A204.1 (cell line): ENCODE data around the gene CTDP1.

Source experiments
- FAIRE-seq: peaks from 2 replicates; lab custom pipeline; 2012; peaks lifted over from hg19 to GRCh38; lab: Jason Lieb, UNC

The CTDP1 gene

GRCh38 chr18:79784071-79784913 lies 104.7 kb downstream of the CTDP1 start:
- no peak for FAIRE-seq

DNA sequence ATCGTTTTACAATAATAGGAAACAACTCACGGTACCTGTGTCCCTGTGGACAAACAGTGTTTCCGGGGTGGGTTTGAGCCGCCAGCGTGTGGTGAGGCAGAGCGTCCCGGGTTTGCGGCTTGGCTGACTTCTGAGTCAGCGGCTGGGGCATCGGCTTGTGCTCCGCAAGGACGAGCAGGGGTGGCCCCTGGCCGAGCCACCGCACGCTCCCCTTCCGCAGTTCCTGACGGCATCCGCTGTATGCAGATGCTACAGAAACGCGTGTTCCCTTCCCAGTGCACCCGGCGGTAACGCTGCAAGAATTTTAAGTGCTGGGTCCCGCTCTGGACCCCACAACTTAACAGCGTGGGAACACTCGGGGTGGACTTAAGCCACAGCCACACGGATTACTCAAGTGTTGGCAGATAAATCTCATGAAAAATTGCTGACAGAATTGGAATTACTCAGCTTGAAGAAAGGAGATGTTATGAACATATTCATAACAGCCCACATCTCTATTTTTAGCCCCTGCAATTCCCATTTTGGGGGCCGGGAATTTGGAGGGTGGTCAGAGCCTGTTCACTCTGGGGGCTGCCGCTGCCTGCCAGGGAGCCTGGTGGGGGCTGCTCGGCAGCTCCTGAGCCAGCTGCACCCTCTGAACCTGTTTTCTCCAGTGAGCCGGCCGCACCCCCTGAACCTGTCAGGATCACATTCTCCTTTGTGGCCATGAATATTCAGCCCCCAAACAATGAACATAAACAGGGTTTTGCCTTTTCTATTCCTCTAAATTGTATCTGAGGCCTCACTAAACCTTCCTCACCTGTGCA lies 105.6 kb downstream of the CTDP1 start:
- FAIRE-seq: no peak

GRCh38 chr18:79785831-79786230 lies 106.2 kb downstream of the CTDP1 start:
- no peak for FAIRE-seq

DNA sequence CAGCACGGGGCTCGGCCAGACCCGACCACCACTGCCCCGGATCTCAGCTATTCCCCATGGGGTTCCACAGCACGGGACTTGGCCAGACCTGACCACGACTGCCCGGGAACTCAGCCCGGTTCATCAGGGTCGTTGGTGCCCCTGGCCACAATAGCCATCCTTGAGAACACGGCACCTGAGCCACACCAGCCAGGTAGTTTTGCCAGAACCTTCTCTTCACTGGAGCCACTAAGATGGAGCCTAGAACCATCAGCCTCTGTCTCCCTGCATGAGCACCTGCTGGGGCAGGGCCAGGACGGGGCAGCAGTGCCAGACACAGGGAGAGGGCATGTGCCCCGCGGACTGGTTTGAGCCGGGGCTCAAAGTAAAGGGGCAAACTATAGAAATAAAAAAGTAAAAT lies 106.7 kb downstream of the CTDP1 start:
- no peak for FAIRE-seq

- FAIRE-seq: no peak
Observed at GRCh38 chr18:79786786-79787526, 107.4 kb downstream of the CTDP1 start.

DNA sequence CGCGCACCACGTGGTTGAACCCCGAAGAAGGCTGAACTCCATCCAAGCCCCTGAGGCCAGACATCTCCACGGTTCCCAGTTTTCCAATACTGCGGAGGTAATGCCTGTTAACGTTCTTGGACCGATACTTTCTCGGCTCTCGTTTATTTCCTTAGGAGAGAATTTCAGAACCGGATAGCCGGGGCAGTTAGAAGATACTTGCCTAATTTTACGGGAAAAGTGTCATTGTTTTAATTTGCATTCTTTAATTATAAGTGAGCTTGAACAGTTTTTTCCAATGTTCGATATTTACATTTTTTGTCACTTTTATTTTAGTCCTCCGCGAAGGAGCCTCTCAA lies 107.9 kb downstream of the CTDP1 start:
- FAIRE-seq: no peak

- FAIRE-seq: no peak
Observed at GRCh38 chr18:79787865-79788733, 108.5 kb downstream of the CTDP1 start.

GRCh38 chr18:79788734-79789085 lies 109.1 kb downstream of the CTDP1 start:
- FAIRE-seq: no peak

- FAIRE-seq: no peak
Observed at GRCh38 chr18:79789091-79789891, 109.7 kb downstream of the CTDP1 start.

DNA sequence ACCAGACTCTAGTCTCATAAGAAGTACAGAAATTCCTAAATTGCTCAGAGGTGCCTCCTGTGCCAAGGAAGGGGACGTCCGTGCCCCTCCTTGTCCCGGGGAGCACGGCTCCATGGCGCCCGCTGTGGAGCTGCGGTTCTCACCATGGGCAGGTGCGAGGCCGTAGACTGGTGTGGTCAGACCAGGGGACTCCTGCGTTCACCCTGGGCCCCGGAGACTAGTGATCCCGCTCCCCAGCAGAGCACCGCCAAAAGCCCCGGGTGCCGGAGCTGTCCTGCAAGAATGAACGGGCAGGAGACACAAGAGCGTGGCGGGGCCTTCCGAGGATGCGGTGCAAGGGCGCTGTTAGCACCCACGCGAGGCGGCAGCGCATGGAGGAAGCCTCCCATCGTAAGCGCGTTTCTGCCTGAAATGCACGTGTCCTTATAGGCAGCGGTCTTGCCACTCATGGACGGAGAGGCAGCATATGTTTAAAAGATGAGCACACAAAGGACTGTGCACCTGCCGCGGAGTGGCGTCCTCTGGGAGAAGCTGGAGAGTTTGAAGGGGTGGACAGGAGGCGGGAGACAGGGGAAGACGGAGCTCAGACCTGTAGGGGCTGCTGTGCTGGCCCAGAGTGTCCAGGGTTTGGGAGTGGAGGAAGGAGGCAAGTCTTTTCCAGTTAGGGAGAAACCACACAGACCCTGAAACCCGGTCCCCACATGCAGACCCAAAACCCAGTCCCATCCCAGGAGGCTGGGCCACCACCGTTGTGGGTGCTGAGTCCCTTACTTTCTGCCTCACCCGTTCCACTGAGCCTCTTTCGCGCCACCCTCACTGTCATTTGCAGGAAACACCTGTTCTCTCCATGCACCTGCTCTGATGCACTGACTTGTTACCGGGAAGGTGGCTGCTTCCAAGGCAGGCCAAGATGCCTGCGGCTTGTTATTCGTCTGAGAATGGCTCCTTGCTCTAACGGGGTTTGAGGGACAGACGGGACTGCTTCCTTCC lies 110.6 kb downstream of the CTDP1 start:
- FAIRE-seq: no peak

GRCh38 chr18:79790996-79791972 lies 111.7 kb downstream of the CTDP1 start:
- FAIRE-seq: no peak

GRCh38 chr18:79792096-79792987 lies 112.7 kb downstream of the CTDP1 start:
- FAIRE-seq: no peak

DNA sequence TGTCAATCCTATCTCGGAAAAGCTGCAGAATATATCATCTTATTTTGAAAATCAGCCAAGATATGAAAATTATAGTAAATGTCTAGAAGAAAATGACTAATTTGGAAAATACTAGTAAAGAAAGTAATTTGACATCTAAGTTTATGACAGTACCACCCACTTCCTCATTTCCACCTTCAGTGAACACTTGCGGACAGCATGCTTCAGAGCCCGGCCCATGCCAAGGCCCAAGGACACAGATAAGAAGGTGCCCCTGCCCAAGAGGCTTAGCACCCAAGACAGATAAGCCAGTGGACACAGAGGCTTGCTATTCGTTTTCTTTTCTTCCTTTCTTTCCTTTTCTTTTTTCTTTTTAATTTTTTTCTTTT lies 113.4 kb downstream of the CTDP1 start:
- FAIRE-seq: no peak

DNA sequence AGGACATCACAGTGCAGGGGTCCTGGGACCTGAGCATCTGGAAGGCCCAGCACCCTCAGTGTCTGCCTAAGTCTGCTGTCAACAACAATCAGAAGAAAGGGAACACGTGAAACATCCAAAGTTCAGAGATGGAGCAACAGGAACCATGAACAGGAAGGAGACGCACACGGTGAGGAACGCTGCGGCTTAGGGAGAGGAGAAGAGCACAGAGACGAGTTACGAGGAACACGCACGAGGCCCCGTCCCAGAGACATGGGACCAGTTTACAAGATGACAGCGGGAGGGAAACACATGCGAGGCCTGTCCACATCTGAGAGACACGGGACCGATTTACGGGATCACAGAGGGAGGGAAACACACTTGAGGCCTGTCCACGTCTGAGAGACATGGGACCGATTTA lies 115.2 kb downstream of the CTDP1 start:
- no peak for FAIRE-seq

DNA sequence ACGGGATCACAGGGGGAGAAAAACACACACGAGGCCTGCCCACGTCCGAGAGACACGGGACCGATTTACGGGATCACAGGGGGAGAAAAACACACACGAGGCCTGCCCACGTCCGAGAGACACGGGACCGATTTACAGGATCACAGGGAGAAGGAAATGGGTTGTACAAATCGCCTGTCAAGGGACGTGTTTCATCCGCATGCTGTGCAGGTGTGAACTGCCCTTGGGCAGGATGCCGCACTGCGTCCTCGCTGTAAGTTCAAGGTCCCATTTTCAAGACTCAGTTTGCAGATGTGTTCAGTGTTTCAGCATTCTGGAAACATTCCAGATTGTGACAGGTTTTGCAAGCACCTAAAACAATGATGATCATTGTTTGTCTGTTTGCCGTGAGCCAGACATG lies 115.8 kb downstream of the CTDP1 start:
- no peak for FAIRE-seq

GRCh38 chr18:79796016-79796415 lies 116.4 kb downstream of the CTDP1 start:
- no peak for FAIRE-seq

GRCh38 chr18:79796531-79797405 lies 117.2 kb downstream of the CTDP1 start:
- FAIRE-seq: no peak
